HG02798 (cell line): ENCODE results near the gene TMEM88.

ENCODE experiments used
- ATAC-seq: cut with Tn5 transposase; IDR thresholded peaks from one replicate; pipeline ENCODE4 v1.9.1; 2021; ENCODE audit warnings: mild to moderate bottlenecking; ENCODE audit not compliant: unreplicated experiment, poor library complexity

Gene TMEM88

DNA sequence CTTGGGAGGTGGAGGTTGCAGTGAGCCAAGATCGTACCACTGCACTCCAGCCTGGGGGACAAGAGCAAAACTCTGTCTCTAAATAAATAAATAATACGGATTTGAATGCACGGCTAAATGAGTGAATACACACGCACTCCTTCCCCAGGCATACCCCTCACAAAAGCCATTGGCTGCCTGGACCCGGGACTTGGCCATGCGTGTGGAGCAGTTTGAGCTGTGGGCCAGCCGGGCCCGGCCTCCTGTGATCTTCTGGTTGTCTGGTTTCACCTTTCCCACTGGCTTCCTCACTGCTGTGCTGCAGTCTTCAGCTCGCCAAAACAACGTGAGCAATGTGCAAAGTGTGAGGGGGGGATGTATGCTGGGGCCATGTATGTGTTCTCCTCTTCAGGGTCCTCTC is 22.4 kb upstream of the TMEM88 start:
- ATAC-seq = no peak

DNA sequence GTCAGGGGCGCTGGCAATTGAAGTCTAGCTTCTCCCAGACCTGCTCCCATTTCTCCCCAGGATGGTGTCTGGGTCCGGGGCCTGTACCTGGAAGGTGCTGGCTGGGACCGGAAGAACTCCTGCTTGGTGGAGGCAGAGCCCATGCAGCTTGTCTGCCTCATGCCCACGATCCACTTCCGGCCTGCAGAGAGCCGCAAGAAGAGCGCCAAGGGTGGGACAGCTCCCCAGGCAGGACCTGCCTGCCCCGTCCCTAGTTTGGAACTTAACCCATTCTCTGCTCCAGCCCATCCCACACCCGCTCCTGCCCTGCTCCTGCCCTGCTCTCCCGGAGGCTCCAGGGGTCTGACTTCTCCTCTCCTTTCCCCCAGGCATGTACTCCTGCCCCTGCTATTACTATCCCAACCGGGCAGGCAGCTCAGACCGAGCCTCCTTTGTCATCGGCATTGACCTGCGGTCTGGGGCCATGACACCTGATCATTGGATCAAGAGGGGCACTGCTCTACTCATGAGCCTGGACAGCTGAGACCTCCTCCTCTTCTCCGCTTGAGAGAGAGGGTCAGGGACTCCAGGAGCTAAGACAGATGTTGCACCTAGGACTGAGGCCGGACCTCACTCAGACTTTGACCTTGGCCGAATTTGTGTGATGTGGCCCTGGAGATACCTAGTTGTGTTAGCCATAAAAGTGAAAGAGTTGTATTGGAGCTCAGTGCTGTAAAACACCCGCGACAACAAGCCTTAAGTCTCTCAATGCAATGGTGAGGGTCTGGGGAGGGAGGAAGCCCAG is 21.7 kb upstream of the TMEM88 start:
- ATAC-seq = no peak

DNA sequence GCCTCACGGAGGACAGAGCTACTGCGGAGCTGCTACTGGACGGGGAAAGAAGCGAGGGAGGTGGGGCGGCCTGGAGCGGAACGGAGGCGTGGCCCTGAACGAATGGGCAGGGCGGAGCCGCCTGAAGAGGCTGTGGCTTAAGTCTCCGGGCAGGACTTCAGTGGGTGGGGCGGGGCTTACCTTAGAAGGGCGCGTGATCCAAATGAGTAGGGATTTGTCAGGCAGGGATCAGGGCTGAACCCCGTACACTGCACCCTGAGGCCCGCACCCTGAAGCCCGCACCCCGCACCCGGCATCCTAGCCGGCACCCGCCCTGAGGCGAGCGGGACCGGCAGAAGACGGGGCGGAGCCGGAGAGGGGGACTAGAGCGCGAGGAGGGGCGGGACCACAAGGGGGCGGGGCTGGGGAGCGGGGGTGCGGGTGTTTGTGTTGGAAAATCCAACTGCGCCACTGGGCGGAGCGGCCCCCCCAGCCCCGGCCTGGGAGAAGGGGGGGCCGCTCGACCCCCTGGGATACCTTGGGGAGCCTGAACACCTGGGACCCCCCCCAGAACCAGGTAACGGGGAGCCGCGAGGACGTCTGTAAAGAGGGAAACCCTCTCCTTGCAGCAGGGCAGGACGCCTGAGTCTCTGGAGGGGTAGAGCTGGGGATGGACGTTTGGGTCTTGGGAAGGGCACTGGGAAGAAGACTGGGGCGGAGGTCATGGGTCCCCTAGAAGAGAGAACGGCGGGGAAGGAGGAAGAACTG is 20.9 kb upstream of the TMEM88 start, which contains the start of gene KDM6B:
Gene KDM6B (plus strand): TSS at position 423 of the 747 bp plus-strand sequence. CDS start 11,338 bp downstream, outside the sequence.
- ATAC-seq = peak; percentile 47

DNA sequence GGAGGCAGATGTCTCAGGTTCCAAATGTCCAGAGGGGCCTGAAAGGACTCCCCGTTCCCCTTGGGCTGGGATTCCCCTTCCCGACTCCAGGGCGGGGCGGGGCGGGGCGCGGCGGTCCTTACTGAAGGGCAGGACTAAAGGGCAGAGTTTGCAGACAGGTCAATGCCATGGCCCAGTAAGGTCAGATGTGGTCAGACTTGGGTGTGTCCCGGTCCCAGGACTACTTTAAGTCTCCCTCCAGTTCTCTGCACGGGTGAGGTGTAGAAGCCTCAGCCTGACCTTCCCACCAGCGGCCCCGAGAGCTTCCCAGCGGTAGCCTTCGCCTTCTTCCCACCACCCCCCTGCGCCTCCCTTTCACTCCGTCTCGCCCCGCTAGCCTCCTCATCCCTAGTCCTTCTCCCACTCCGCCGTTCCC is 20.3 kb upstream of the TMEM88 start:
- no peak for ATAC-seq

DNA sequence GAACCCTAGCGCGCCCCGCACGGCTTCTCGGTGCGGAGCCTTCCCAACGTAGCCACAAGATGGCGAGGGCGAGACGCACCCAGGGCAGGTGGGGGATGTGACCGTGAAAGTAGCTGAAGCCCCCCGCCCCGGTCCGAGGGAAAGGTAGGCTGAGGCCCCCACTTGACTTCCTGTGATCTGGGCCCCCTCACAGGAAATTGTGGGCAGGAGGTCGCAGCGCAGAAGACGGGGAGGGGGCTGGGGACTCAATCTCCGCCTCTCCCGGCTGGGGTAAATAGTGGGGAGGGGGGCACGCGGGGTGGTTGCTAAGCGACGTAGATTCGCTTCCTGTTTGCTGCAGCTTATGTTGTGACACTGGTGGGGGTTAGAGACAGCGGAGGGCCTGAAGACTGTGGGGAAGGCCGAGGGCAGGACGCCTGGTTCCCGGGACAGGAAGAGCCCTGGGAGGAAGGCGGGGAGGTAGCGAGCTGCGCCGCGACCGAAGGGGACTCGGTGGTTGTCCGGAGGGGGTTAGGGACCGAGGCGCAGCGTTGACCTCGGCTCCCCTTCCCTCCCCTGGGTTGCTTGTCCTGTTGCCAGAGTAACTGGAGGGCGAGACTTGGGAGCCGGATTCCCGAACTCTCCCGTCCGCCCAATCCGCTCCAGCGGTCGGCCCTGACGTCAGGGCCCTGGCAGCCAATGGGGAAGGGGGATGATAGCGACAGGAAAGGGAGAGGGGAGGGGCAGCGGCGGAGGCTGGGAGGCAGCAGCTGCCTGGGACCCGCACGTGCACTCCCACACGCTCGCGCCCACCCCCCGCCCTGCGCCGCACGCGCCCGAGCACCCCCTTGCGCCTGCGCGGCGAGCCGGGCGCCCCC is 19.7 kb upstream of the TMEM88 start:
- peak; percentile 71 for ATAC-seq

DNA sequence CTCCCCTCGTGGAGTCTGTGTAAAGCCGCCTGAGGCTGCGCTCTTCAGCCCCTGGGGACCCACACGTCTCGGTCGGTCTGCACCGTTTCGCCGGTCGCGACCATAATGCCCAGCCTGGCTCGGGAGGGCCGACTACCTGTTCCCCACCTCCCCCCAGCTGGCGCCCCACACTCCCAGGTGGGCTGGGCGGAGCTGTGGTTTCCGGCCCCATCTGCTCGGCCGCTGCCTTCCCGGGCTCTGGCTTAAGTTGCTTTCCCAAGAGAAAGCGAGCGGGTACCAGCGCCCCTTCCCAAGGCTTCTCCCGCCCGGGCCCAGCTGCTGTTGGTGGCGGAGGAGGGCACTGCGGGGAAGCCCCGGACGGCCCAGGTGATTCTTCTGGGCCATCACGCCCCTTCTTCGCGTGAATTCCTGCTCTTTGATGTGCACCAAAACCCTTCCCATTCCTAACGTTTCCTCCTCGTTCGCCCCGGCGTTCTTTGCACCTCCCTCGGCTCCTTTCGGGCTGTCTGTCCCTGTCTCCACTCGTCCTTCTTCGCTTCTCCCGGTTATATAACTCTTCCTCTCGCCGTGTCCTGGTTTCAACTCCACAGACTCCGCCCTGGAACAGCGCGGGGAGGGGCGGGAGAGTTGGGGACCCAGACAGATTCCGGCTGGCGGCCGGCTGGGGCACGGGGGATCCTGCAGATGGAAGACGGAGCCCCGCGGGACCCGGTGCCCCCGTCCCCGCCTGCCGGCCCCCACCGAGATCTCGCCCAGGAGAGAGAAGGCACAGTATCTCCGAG is 18.9 kb upstream of the TMEM88 start:
- ATAC-seq = no peak

DNA sequence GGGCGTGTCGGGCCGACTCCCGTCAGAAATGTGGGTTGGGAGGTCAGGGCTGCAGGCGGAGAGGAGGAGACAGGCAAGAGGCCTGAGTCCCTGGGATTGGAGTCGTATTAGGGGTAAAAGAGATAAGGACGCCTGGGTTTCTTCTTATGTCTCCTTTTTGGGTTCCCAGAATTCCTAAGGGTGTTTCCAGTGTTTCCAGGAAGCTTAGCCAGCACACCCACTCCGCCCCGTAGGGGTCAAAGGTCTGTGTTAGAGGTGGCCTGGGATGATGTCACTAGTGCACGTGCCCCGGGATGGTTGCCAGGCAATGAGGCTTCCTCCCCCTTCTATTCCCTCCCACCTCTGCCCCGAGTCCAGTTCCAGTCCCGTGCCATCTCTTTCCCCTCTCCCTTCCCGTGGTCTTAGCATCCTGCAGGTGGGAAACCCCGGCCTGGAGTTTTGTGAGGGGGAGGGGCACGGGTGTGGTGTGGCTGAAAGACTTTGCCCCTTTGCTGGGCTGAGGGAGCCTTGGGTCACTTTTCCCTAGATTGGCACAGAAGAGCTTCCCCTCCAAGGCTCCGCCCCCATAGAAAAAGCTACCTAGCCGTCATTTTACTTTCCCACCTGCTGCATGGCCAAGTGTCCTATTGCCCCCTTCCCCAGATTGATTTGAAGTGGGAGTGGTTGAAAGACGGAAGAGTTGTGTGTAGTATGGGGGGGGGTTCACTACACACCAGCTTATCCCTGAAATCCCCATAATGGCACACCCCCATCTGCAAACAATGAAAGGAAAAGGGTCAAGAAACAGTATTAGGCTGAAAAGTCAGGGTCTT is 18.1 kb upstream of the TMEM88 start:
- no peak for ATAC-seq

DNA sequence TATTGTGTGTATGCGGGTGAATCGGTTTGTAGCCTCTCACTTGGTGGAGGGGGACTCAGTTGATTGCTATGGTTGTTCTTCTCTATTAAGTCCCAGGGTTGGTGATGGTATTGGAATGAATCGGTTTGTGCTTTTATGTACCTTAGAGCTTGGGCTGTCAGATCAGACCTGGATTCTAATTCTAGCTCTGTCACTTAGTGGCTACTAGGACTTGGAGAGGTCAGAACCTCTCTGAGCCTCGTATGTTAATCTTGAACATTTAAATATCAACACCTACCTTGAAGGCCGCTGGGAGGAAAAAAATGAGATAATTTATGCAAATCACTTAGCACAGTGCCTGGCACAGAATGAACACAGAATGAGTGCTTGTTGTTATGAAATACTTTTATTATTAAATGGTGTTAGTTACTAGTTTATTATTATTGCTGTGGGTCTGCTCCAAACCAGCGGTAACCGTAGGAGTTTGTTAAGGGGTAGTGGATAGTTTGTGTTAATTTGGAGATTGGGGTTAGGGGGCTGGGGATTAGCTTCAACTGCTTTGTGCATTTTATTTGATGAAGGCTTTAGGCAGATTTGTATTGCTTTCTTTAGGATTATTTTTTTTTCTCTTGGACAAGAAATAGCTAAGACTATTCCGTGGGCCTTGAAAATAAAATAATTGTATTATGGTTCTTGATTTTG is 17.3 kb upstream of the TMEM88 start:
- no peak for ATAC-seq

DNA sequence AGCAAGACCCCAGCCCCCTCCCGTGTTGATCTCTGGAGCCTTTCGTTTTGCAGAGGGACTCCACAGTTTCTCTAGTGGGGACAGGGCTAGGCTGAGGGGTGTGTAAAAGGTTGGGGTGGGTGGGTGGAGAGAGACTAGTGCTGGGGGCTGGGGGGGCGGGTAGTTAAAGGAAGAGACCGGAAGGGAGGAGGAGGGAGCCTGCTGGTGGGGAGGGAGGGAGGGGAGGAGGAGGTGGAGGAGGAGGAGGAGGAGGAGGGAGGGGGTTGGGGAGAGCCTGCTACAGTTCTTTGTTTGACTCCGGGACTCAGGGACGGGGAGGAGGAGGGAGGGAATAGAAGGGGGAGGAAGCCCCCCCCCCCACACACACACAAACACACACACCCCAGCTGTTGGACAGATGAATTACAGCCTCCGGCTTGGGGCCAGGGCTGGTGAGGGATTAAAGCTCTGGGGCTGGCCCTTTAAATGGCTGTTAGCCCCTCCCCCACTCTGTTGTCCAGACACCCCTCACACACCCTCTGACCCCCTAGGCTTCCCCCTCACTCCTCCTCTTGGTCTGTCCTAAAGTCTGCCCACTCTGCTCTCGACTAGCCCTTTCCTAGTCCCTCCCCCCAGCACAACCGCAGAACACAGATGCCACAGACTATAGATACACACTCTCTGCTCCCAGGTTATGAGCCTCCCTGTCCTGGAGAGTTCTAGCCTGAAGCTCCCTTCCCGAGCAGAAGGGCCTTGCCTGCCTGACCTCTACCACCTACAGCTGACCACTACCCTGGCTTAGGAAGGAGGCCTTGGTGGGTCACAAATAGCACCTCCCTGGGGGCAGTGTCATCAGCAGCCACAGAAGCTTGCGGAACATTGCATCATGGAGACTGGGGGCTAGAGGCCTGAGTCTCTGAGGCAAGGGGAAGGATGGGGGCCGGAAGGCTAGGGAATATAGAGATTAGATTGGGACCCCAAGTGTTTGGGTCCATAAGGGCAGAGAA is 16.5 kb upstream of the TMEM88 start:
- ATAC-seq = no peak

DNA sequence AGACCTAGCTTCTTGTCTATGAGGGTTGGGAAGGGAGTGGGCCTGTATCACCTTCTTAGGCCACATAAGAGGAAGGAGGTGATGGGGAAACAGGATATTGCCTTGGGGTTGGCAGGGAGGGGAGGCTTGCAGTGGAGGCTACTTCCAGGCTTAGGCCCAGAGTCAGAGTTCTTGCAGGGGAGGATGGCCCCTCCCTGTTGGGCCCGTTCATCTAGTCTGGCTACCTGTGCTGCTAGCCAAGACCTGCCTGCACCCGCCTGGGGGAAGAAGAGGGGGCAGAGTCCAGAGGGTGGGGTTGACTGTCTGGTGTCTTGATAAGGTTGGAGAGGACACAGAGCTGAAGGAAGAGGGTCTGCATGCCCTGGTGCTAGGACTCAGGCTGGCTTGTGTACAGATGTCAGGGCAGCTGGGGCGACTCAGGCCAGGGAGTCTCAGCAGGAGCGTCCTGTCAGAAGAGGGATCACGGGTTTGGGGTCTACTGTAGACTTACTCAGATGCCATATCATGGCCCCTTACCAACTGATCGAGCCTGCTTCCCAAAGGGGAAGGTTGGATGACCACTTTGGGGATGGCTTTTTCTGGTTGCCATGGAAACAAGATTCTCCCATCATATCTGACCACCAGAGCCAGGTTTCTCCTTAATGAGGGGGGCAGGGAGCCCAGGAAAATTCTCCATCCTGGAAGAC is 15.5 kb upstream of the TMEM88 start:
- no peak for ATAC-seq

DNA sequence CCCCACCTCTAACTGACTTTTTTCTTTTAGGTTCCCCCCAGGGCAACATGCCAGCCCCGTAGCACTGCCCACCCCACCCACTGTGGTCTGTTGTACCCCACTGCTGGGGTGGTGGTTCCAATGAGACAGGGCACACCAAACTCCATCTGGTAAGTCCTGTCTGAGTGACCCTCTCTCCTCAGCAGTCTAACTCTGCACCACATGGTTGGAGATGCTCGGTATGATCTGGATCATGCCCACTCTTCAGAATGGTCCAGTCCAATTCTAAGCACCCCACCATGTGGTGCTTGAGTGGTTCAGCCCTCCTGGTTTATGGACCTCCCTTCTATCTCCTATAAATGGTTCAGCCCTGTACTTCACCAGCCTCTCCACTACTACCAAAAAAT is 15.0 kb upstream of the TMEM88 start:
- ATAC-seq = no peak

DNA sequence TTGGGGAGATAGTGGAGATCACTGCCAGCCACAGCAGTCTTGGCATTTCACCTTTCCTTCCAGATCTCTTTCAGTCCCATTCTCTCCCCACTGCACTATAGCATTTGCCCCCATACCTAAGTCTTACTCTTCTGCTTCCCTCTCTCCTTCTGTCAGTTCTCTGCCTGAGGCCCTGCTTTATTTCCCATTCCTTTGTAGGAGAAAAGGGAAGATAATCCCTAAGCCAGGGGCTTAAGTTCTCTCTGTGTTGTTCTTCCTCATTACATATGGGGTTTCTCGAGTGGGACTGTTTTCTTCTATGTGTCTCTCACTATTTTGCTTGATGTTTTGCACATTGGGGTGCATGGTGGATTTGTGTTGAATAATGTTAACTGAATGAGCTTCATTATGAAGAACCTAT is 14.4 kb upstream of the TMEM88 start:
- no peak for ATAC-seq

DNA sequence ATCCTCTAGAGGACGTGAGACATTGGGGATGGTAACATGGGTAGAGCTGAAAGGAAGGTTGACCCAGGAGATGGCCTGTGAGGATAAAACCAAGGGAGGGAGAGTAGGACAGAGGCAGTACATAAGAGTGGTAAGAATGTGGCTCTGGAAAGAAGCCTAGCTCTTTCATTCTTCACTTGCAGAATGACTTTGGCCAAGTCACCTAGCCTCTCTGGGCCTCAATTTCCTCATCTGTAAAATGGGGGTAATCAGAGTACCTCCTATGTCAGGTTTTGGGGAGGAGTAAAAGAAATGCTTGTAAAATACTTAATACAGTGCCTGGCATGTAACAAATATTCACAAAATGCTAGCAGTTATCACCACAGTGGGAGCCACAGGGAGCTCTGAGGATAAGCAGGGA is 14.0 kb upstream of the TMEM88 start:
- ATAC-seq = no peak

DNA sequence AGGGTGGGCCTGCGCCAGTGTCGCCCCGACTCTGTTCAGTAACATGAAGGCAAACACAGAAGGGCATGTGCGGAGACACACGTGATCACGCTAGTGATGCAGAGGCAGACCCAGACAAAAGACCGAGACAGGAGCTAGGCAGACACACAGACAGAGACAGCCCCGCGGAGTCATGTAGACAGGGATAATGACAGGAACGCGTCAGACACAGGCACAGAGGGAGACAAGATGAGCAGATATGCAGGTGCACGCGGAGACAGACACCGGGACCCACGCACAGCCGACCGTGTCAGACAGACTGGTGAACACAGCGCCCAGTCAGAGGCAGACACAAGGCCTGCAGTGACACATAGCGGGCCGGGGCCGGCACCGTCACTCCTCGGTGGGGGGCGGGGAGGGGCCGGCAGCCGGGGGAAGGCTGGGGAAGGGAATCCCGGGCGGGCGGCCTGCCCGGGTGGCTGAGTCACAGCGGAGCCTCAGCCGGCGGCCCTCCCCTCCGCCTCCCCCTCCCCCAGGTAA is 13.4 kb upstream of the TMEM88 start:
- peak; percentile 6 for ATAC-seq

DNA sequence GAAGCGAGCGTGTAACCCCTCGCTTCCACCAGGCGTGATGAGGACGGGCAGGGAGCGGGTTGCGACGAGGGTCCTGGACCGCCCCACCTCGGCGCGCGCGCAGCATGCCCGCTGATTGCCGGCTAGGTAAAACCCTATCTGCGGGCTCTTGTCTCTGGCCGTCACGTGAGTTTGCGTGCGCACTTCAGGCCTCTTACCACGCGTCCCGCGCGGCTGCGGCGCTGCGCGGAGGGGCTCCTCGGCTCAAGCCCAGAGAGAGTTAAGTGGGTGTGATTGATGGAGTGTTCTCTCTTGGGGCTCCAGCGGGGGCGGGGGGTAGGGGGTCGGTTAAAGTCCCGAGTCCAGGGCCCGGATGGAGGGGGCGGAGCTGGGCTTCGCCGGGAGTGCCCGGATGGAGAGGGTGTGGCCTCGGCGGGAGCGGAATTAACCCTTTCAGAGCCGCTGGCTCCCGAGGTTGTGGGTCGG is 12.9 kb upstream of the TMEM88 start:
- peak; percentile 31 for ATAC-seq

DNA sequence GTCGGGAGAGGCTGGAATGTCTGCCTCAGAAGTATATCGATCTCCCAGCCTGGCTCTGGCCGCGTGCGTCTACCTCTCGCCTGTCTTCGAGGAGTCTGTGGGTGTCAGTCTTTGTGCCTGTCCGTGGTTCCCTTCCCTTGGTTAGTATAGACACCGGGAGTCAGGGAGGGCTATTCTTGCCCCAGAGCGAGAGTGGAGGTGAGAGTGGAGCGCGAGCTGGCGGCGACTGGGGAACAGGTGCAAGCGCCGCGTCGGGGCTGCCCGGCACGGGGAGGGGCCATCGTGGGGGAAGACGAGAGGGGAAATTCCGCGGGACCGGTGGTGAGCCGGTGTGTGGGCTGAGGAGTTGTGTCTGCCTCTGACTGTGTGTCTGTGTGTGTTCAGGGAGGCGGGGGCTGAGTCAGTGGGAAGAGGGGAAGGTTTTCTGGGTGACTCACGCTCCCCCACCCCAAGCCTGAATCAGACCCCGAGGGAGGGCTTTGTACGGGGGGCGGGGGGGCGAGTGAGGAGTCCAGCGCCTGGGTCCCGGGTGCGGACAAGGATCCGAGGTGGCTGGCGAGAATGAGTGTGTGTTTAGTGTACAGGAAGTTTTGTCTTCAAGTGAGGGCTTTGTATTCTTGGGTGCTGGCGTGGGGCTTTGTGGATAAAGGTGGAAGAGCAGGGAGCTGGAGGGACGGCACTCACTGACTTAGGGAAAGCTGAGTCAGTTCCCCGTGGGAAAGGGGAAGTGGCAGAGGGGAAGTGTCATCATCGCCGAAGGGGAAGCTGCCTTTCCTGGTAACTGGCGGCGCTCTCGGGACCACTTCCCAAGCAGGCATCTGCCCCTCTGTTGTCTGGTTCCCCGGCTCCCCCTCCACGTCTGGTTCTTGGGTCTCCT is 12.2 kb upstream of the TMEM88 start:
- ATAC-seq = peak; percentile 32
